H1 (cell line): ENCODE measurements around the gene TNIK. TPM values are rescaled to one million over a fixed set of nuclear protein-coding genes. Genes with fewer than 3 reads are reported as not detected.

Experiments
- CTCF ChIA-PET: fragments of 300-600 bp; sonication (Branson Sonifier 250); formaldehyde crosslinking; loops from one replicate; lab custom pipeline; 2021; ENCODE audit not compliant: partially characterized antibody; lab: Charles Lee
- POLR2A ChIA-PET: fragments of 300-600 bp; sonication (Branson Sonifier 250); formaldehyde crosslinking; loops from one replicate; lab custom pipeline; 2021; ENCODE audit warnings: inconsistent platforms; ENCODE audit not compliant: partially characterized antibody; lab: Charles Lee
- DNase-seq, 2 experiments: peaks; one replicate each; pipeline versions ENCODE4 v3.0.0 to v3.0.0-alpha.2; 2010 to 2022; ENCODE audit warnings: low spot score in 2 of 2, low read depth in 1 of 2, mixed read lengths in 1 of 2
- FAIRE-seq: peaks from 2 replicates; lab custom pipeline; 2011; peaks lifted over from hg19 to GRCh38; lab: Jason Lieb, UNC
- H2AFZ ChIP-seq: 2 replicates; pipeline ENCODE4 v1.8.1; 2012; ENCODE audit warnings: low read length, inconsistent platforms
- H2AK5ac ChIP-seq: 2 replicates; pipeline ENCODE4 v1.6.1; 2013; ENCODE audit warnings: low read depth, low read length
- H2BK120ac ChIP-seq: replicated peaks from 2 replicates; pipeline ENCODE3; 2013; ENCODE audit warnings: low read depth, low read length, inconsistent platforms
- H2BK12ac ChIP-seq: 2 replicates; pipeline ENCODE4 v1.6.1; 2013; ENCODE audit warnings: low read depth, low read length
- H2BK15ac ChIP-seq: 2 replicates; pipeline ENCODE4 v1.6.1; 2013; ENCODE audit warnings: low read length
- H2BK20ac ChIP-seq: 2 replicates; pipeline ENCODE4 v1.6.1; 2013; ENCODE audit warnings: low read length
- H2BK5ac ChIP-seq: 2 replicates; pipeline ENCODE4 v1.6.1; 2013; ENCODE audit warnings: low read depth, low read length
- H3K14ac ChIP-seq: 2 replicates; pipeline ENCODE4 v1.6.1; 2013; ENCODE audit warnings: inconsistent platforms; ENCODE audit not compliant: insufficient read length
- H3K18ac ChIP-seq: 2 replicates; pipeline ENCODE4 v1.6.1; 2013; ENCODE audit warnings: low read length; ENCODE audit errors: extremely low read depth
- H3K23ac ChIP-seq: 2 replicates; pipeline ENCODE4 v1.6.1; 2013; ENCODE audit warnings: inconsistent platforms; ENCODE audit not compliant: insufficient read length
- H3K23me2 ChIP-seq: 2 replicates; pipeline ENCODE4 v1.6.1; 2013; ENCODE audit warnings: low read depth, low read length
- H3K27ac ChIP-seq: 2 replicates; pipeline ENCODE4 v1.6.1; 2011; ENCODE audit warnings: low read depth, low read length, inconsistent platforms
- H3K27me3 ChIP-seq, 4 experiments: replicated peaks in 1 of 4; 1 replicate in 1 of 4; 2 replicates in 3 of 4; pipeline versions ENCODE4 v1.6.1 to v1.8.1; 2011 to 2013; ENCODE audit warnings: low read length in 3 of 4, mild to moderate bottlenecking in 3 of 4, inconsistent platforms in 2 of 4, mixed read lengths in 2 of 4, moderate library complexity in 1 of 4; ENCODE audit not compliant: control insufficient read depth in 3 of 4, insufficient read depth in 3 of 4; ENCODE audit errors: extremely low read depth in 1 of 4
- H3K36me3 ChIP-seq, 4 experiments: 2 replicates each; pipeline versions ENCODE4 v1.6.1 to v1.8.1; 2011 to 2013; ENCODE audit warnings: mild to moderate bottlenecking in 4 of 4, low read length in 3 of 4, moderate library complexity in 2 of 4, control low read depth in 1 of 4, inconsistent platforms in 1 of 4; ENCODE audit not compliant: insufficient read depth in 4 of 4, control insufficient read depth in 2 of 4
- H3K4ac ChIP-seq: replicated peaks from 2 replicates; pipeline ENCODE3; 2013; ENCODE audit warnings: low read length, low read depth, mixed read lengths, inconsistent platforms; ENCODE audit not compliant: insufficient read length
- H3K4me1 ChIP-seq, 4 experiments: replicated peaks in 1 of 4; 1 replicate in 1 of 4; 2 replicates in 3 of 4; pipeline versions ENCODE4 v1.6.1 to v1.8.1; 2011 to 2013; ENCODE audit warnings: low read length in 3 of 4, inconsistent platforms in 2 of 4, mixed read lengths in 1 of 4; ENCODE audit not compliant: insufficient read depth in 4 of 4, control insufficient read depth in 3 of 4
- H3K4me2 ChIP-seq, 2 experiments: 2 replicates each; pipeline versions ENCODE4 v1.6.1 to v1.8.1; 2011 to 2013; ENCODE audit warnings: low read depth in 2 of 2, low read length in 2 of 2, control low read depth in 1 of 2, inconsistent platforms in 1 of 2, mild to moderate bottlenecking in 1 of 2; ENCODE audit not compliant: insufficient read depth in 1 of 2
- H3K4me3 ChIP-seq, 4 experiments: fragments of 200-600, 300-600 bp in 1 of 4; sonication (generic), shearing (Covaris generic), sonication (Bioruptor Twin) in 1 of 4; 2 replicates each; pipeline versions ENCODE4 v1.5.1 to v1.8.1; 2011 to 2016; ENCODE audit warnings: low read length in 4 of 4, low read depth in 3 of 4, control low read depth in 2 of 4, inconsistent platforms in 2 of 4, mild to moderate bottlenecking in 2 of 4, mixed read lengths in 1 of 4, moderate library complexity in 1 of 4; ENCODE audit not compliant: insufficient read depth in 2 of 4; ENCODE audit errors: extremely low read depth in 1 of 4
- H3K56ac ChIP-seq: replicated peaks from 2 replicates; pipeline ENCODE3; 2013; ENCODE audit warnings: low read depth, mild to moderate bottlenecking, mixed read lengths, low read length, inconsistent platforms; ENCODE audit not compliant: insufficient read length
- H3K79me1 ChIP-seq: 2 replicates; pipeline ENCODE4 v1.6.1; 2013; ENCODE audit warnings: low read depth, low read length, control low read depth
- H3K79me2 ChIP-seq, 2 experiments: 2 replicates each; pipeline versions ENCODE4 v1.6.1 to v1.8.1; 2012 to 2013; ENCODE audit warnings: low read length in 2 of 2, mild to moderate bottlenecking in 2 of 2, inconsistent platforms in 1 of 2; ENCODE audit not compliant: insufficient read depth in 2 of 2, control insufficient read depth in 1 of 2
- H3K9ac ChIP-seq, 4 experiments: replicated peaks in 1 of 4; 1 replicate in 1 of 4; 2 replicates in 3 of 4; pipeline versions ENCODE4 v1.6.1 to v1.8.1; 2011 to 2013; ENCODE audit warnings: low read depth in 3 of 4, low read length in 3 of 4, control low read depth in 2 of 4, mild to moderate bottlenecking in 2 of 4, moderate library complexity in 2 of 4, inconsistent platforms in 1 of 4; ENCODE audit errors: extremely low read depth in 1 of 4
- H3K9me3 ChIP-seq, 2 experiments: 2 replicates each; pipeline versions ENCODE4 v1.6.1 to v1.8.1; 2012 to 2013; ENCODE audit warnings: mild to moderate bottlenecking in 2 of 2, moderate library complexity in 2 of 2, control low read depth in 1 of 2, inconsistent platforms in 1 of 2, low read depth in 1 of 2, low read length in 1 of 2, mixed read lengths in 1 of 2; ENCODE audit not compliant: insufficient read depth in 2 of 2
- H4K20me1 ChIP-seq, 2 experiments: replicated peaks in 1 of 2; 2 replicates each; pipeline versions ENCODE3 to v1.8.1; 2011 to 2013; ENCODE audit warnings: inconsistent platforms in 2 of 2, low read length in 2 of 2, mild to moderate bottlenecking in 1 of 2; ENCODE audit not compliant: insufficient read depth in 2 of 2, control insufficient read depth in 1 of 2
- H4K5ac ChIP-seq: 2 replicates; pipeline ENCODE4 v1.6.1; 2013; ENCODE audit warnings: low read length, low read depth, mixed read lengths, inconsistent platforms; ENCODE audit not compliant: insufficient read length
- H4K8ac ChIP-seq: 2 replicates; pipeline ENCODE4 v1.8.0; 2013; ENCODE audit warnings: mild to moderate bottlenecking, moderate library complexity, low read length, inconsistent platforms; ENCODE audit not compliant: insufficient read depth; ENCODE audit errors: extremely low read depth
- H4K91ac ChIP-seq: replicated peaks from 2 replicates; pipeline ENCODE3; 2013; ENCODE audit warnings: low read length, mixed read lengths, inconsistent platforms; ENCODE audit not compliant: insufficient read length
- RAD21 ChIP-seq, 2 experiments: IDR thresholded peaks in 1 of 2; conservative IDR thresholded peaks in 1 of 2; 2 replicates each; pipeline ENCODE4 v1.6.1; 2011; ENCODE audit warnings: low read depth in 2 of 2, low read length in 2 of 2, improper control_type of control experiment in 1 of 2, inconsistent platforms in 1 of 2, mild to moderate bottlenecking in 1 of 2, moderate library complexity in 1 of 2
- YY1 ChIP-seq: IDR thresholded peaks from 2 replicates; pipeline ENCODE4 v1.6.1; 2011; ENCODE audit warnings: low read depth, mild to moderate bottlenecking, low read length
- WGBS, 2 experiments: shearing (Covaris generic) in 1 of 2; methylation state at CpG; one replicate each; pipeline versions ENCODE4 v1.1.6 to v1.1.7; 2013 to 2015; ENCODE audit warnings: low lambda C conversion rate in 2 of 2, mixed read lengths in 2 of 2, inconsistent platforms in 1 of 2, low coverage in 1 of 2, missing lambda C conversion rate in 1 of 2; ENCODE audit not compliant: insufficient replicate concordance in 2 of 2, insufficient coverage in 1 of 2, insufficient read length in 1 of 2; ENCODE audit errors: extremely low coverage in 1 of 2, missing lambda C conversion rate in 1 of 2; 5-methylcytosine and 5-hydroxymethylcytosine counted together
- polyA plus RNA-seq, 7 experiments: library from polyadenylated mRNA; depleted of rRNA in 3 of 7; stranded (reverse) in 5 of 7; unstranded in 2 of 7; fragments of >200 nt in 5 of 7; fragments of 200-250 nt in 2 of 7; gene quantifications; 1 replicate in 5 of 7; 2 replicates in 1 of 7; 4 replicates in 1 of 7; pipeline versions ENCODE4 v1.2.1 to v1.2.3, GENCODE V29; 2011 to 2013; ENCODE audit warnings: missing spikeins in 2 of 7, mixed read lengths in 2 of 7
- total RNA-seq: library from RNA; stranded (reverse); fragmentation: NEBNext Ultra II Directional; extraction: Animal tissue kit (Norgen Biotek cat#: 25700); gene quantifications from 2 replicates; pipeline ENCODE4 v1.2.1, GENCODE V29; 2021

TNIK gene
- total and polyA plus RNA-seq, 2 of the 8 experiments (the other 6 are each of a cell fraction or from before 2014, with no cell fraction given), result 7.4 to 42.0 TPM

- no peak overlapping the region for H4K5ac ChIP-seq
- H4K91ac ChIP-seq, result no peak overlapping the region
- no peak overlapping the region for H3K4me3 ChIP-seq
- H2AK5ac ChIP-seq, result no peak overlapping the region
- H3K14ac ChIP-seq, result no peak overlapping the region
- no peak overlapping the region for H3K56ac ChIP-seq
- H3K23ac ChIP-seq, result no peak overlapping the region
- no peaks in the 10 kb centered on the region for H3K9me3 ChIP-seq
- H3K9ac ChIP-seq, result no peak overlapping the region
- FAIRE-seq (no peak), DNase-seq (no peak)
- no peaks in the 10 kb centered on the region for H3K27me3 ChIP-seq
- H3K27ac ChIP-seq, result no peak overlapping the region
- H2BK5ac ChIP-seq, result no peak overlapping the region
- no peak overlapping the region for H2BK12ac ChIP-seq
- TF ChIP-seq YY1 (no peak), RAD21 (IDR thresholded peaks at IDR 0.05 in 1 of 2, conservative IDR thresholded peaks at IDR 0.05 in 1 of 2; ENCODE audit: low read depth in 2 of 2, low read length in 2 of 2) (no peak)
- no peaks in the 10 kb centered on the region; the same call in 1 of the 2 replicates for H3K79me1 ChIP-seq
- ChIA-PET CTCF (interaction anchor here (0.7 to 1.4 kb wide), 3 partner anchors 38 to 149 kb away, joined by 3 read pairs; no protein-coding TSS in a partner anchor), POLR2A (no interaction called here)
- H2AFZ ChIP-seq, result no peak overlapping the region
- H4K20me1 ChIP-seq, result no peaks in the 10 kb centered on the region
- no peak overlapping the region for H2BK15ac ChIP-seq
- no peak overlapping the region for H3K4me2 ChIP-seq
- WGBS, 2 experiments, result 84% methylated on average over 2 of the region's 2 CpGs; no CpG with 5 or more reads in 1 of the 2 experiments
- no peak overlapping the region for H2BK120ac ChIP-seq
- no peaks in the 10 kb centered on the region for H3K36me3 ChIP-seq
- H3K79me2 ChIP-seq, result peaks cover 0 to 75% of the 10 kb centered on the region in 2 experiments; a peak in 2 of 4 replicates
- no peak overlapping the region for H3K18ac ChIP-seq
- no peaks in the 10 kb centered on the region for H3K23me2 ChIP-seq
- no peak overlapping the region for H3K4ac ChIP-seq
- H3K4me1 ChIP-seq, result peaks cover 3 to 11% (median 6%) of the 10 kb centered on the region in 4 experiments; a peak in 6 of 7 replicates
- H4K8ac ChIP-seq, result no peak overlapping the region
- H2BK20ac ChIP-seq, result no peak overlapping the region
These were observed 43.5 kb downstream of the TNIK start for GRCh38 chr3:171416666-171417065.
